ENCODE measurements around the gene PFKL.

DNA sequence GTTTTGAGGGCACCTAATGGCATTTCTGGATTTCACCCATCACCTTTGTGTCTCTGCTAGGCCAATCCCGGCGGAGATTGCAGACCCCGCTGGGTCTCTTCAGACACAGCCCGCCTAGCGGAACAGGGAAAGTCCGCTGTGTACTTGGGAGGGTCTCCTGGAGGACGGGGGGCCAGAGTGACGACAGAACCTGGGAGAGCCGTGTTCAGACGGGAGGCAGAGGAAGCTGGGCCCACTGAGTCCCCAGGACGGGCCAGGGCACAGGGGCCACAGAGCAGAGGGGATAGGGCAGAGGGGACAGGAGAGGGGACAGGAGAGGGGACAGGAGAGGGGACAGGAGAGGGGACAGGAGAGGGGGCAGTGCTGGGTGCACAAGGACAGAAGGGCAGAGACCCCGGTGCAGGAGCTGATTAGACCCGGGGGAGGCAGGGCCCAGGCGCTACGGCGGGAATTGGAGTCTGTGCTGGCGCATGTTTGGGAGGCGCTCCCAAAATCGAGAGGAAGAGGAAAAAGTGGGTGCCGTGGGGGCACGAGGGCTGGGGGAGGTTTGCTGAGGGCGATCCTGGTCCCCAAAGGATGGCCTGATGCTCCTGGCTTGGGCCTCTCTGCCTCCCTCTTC lies 66.2 kb downstream of the PFKL start:
- TF ChIP-seq PHF8 (conservative IDR thresholded peaks at IDR 0.05; ENCODE audit: low read depth, low read length) (no peak), TAF1 (IDR thresholded peaks at IDR 0.05; ENCODE audit: low read depth, low read length) (no peak), JUND (IDR thresholded peaks at IDR 0.05; ENCODE audit: low read length) (no peak)

Measured in H1 (cell line).